K562 (cell line): ENCODE data around the gene ACOX1. TPM values are rescaled to one million over a fixed set of nuclear protein-coding genes. Genes with fewer than 3 reads are reported as not detected.

Source experiments
- ATF1 ChIP-seq, 2 experiments: fragments of 450-650 bp in 1 of 2; IDR thresholded peaks; 2 replicates each; pipeline ENCODE4 v1.6.1; 2016; ENCODE audit warnings: missing compliant biosample characterization in 1 of 2, missing genetic modification characterization in 1 of 2
- BRD4 ChIP-seq: fragments of 200-600 bp; sonication (generic); IDR thresholded peaks from 2 replicates; pipeline ENCODE4 v1.6.1; 2017; ENCODE audit warnings: inconsistent platforms
- MXI1 ChIP-seq: IDR thresholded peaks from 2 replicates; pipeline ENCODE4 v1.6.1; 2011; ENCODE audit warnings: low read depth, mild to moderate bottlenecking, improper control_type of control experiment, low read length
- RHOXF2B ChIP-seq: fragments of 250-450 bp; sonication (Bioruptor Pico); conservative IDR thresholded peaks from 2 replicates; pipeline ENCODE4 v1.5.1; 2021
- YY1 ChIP-seq, 3 experiments: IDR thresholded peaks; 2 replicates each; pipeline ENCODE4 v1.6.1; 2011; ENCODE audit warnings: low read length in 2 of 3, mild to moderate bottlenecking in 2 of 3, moderate library complexity in 2 of 3, borderline replicate concordance in 1 of 3, control low read depth in 1 of 3, low read depth in 1 of 3; ENCODE audit not compliant: insufficient read depth in 3 of 3, insufficient replicate concordance in 2 of 3, control insufficient read depth in 1 of 3, insufficient read length in 1 of 3; ENCODE audit errors: extremely low read depth in 1 of 3
- ZBTB7A ChIP-seq: IDR thresholded peaks from 2 replicates; pipeline ENCODE4 v1.6.1; 2011; ENCODE audit warnings: low read depth, mild to moderate bottlenecking, low read length, moderate library complexity, borderline replicate concordance; ENCODE audit not compliant: control insufficient read depth
- ZNF274 ChIP-seq: IDR thresholded peaks from 2 replicates; pipeline ENCODE4 v1.6.1; 2011; ENCODE audit warnings: low read depth, mild to moderate bottlenecking, low read length, moderate library complexity, borderline replicate concordance
- ZNF354B ChIP-seq: fragments of 250-450 bp; sonication (Bioruptor Pico); IDR thresholded peaks from 2 replicates; pipeline ENCODE4 v1.4.0; 2020
- ZNF384 ChIP-seq: IDR thresholded peaks from 2 replicates; pipeline ENCODE4 v1.6.1; 2012; ENCODE audit warnings: low read depth, low read length, improper control_type of control experiment
- ZNF766 ChIP-seq: fragments of 200-800 bp; sonication (Bioruptor generic); conservative IDR thresholded peaks from 2 replicates; pipeline ENCODE4 v1.6.1; 2016; ENCODE audit warnings: missing genetic modification characterization, missing compliant biosample characterization
- polyA plus RNA-seq, 8 experiments: library from polyadenylated mRNA; depleted of rRNA in 4 of 8; stranded (reverse) in 5 of 8; unstranded in 3 of 8; fragments of >200 nt; fragmentation: Nextera tagmentation in 2 of 8; fragmentation: Illumina TruSeq in 1 of 8; extraction: Ambion mirVana in 2 of 8; extraction: Trizol in 1 of 8; gene quantifications; 2 replicates each; pipeline versions ENCODE4 v1.2.1 to v1.2.3, GENCODE V29; 2011 to 2014; ENCODE audit warnings: inconsistent platforms in 1 of 8, missing spikeins in 1 of 8
- total RNA-seq, 7 experiments: library from RNA; depleted of rRNA in 6 of 7; stranded (reverse); fragments of >200 nt in 6 of 7; fragmentation: Illumina TruSeq in 2 of 7; extraction: Trizol in 2 of 7; gene quantifications; 2 replicates each; pipeline versions ENCODE4 v1.2.1 to v1.2.3, GENCODE V29; 2011 to 2021; ENCODE audit warnings: low replicate concordance in 1 of 7
- TF ChIP-seq, protein P1 (sequence below): fragments of 250-450 bp; sonication (Bioruptor Pico); IDR thresholded peaks from 2 replicates; pipeline ENCODE4 v1.5.0; 2022; ENCODE audit warnings: mild to moderate bottlenecking
- TF ChIP-seq, protein P2 (sequence below), 3 experiments: IDR thresholded peaks in 2 of 3; conservative IDR thresholded peaks in 1 of 3; 2 replicates each; pipeline ENCODE4 v1.5.1; 2011 to 2012; ENCODE audit warnings: low read length in 3 of 3, mild to moderate bottlenecking in 3 of 3, control low read depth in 2 of 3, improper control_type of control experiment in 1 of 3, inconsistent platforms in 1 of 3, low read depth in 1 of 3, mixed read lengths in 1 of 3, moderate library complexity in 1 of 3; ENCODE audit not compliant: insufficient read depth in 2 of 3
- TF ChIP-seq, protein P3 (sequence below): fragments of 250-450 bp; sonication (Bioruptor Pico); IDR thresholded peaks from 2 replicates; pipeline ENCODE4 v1.9.0; 2021; ENCODE audit warnings: mild to moderate bottlenecking
- TF ChIP-seq, protein P4 (sequence below): fragments of 250-450 bp; sonication (Bioruptor Pico); IDR thresholded peaks from 2 replicates; pipeline ENCODE4 v1.9.0; 2021; ENCODE audit warnings: mild to moderate bottlenecking, inconsistent platforms
- TF ChIP-seq, protein P5 (sequence below): fragments of 450-650 bp; IDR thresholded peaks from 2 replicates; pipeline ENCODE4 v1.6.1; 2014; ENCODE audit warnings: low read depth, mild to moderate bottlenecking, moderate library complexity, borderline replicate concordance

The ACOX1 gene
- total and polyA plus RNA-seq, 9 of the 15 experiments (the other 6 are each of a cell fraction or from before 2014, with no cell fraction given): 7.8 to 24.1 (median 14.5) TPM

DNA sequence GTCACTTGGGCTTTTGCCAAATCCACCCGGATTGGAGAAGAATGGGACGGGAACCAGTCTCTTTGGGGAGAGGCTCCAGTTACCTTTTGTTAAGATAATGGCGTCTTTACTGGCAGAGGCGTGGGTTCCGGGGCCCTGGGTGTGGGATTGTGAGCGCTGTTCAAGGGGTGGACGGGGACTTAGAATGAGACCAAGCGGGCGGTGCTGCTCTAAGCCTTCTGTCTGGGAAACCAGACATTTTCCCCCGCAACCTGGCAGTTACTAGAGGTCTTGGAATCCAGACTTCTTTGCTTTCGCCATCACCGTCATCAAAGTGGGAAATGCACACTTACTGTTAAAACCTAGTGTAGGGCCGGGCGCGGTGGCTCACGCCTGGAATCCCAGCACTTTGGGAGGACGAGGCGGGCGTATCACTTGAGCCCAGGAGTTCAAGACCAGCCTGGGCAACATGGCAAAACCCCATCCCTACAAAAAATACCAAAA lies 780 bp upstream of the ACOX1 start (continued):
- no peak for TF ChIP-seq ZNF384
- TF ChIP-seq BRD4: 0 out of 2 replicates have a peak, but pooled peaks have one; percentile 45
- TF ChIP-seq, protein P1, sequence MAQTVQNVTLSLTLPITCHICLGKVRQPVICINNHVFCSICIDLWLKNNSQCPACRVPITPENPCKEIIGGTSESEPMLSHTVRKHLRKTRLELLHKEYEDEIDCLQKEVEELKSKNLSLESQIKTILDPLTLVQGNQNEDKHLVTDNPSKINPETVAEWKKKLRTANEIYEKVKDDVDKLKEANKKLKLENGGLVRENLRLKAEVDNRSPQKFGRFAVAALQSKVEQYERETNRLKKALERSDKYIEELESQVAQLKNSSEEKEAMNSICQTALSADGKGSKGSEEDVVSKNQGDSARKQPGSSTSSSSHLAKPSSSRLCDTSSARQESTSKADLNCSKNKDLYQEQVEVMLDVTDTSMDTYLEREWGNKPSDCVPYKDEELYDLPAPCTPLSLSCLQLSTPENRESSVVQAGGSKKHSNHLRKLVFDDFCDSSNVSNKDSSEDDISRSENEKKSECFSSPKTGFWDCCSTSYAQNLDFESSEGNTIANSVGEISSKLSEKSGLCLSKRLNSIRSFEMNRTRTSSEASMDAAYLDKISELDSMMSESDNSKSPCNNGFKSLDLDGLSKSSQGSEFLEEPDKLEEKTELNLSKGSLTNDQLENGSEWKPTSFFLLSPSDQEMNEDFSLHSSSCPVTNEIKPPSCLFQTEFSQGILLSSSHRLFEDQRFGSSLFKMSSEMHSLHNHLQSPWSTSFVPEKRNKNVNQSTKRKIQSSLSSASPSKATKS (CRISPR knock-in tag): no peak
- TF ChIP-seq, protein P2, sequence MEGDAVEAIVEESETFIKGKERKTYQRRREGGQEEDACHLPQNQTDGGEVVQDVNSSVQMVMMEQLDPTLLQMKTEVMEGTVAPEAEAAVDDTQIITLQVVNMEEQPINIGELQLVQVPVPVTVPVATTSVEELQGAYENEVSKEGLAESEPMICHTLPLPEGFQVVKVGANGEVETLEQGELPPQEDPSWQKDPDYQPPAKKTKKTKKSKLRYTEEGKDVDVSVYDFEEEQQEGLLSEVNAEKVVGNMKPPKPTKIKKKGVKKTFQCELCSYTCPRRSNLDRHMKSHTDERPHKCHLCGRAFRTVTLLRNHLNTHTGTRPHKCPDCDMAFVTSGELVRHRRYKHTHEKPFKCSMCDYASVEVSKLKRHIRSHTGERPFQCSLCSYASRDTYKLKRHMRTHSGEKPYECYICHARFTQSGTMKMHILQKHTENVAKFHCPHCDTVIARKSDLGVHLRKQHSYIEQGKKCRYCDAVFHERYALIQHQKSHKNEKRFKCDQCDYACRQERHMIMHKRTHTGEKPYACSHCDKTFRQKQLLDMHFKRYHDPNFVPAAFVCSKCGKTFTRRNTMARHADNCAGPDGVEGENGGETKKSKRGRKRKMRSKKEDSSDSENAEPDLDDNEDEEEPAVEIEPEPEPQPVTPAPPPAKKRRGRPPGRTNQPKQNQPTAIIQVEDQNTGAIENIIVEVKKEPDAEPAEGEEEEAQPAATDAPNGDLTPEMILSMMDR (IDR thresholded peaks at IDR 0.05 in 2 of 3, conservative IDR thresholded peaks at IDR 0.05 in 1 of 3; ENCODE audit: insufficient read depth in 2 of 3, low read depth in 1 of 3, low read length in 3 of 3): no peak
- TF ChIP-seq ZNF354B: no peak
- TF ChIP-seq, protein P3, sequence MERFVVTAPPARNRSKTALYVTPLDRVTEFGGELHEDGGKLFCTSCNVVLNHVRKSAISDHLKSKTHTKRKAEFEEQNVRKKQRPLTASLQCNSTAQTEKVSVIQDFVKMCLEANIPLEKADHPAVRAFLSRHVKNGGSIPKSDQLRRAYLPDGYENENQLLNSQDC (CRISPR knock-in tag): 0 out of 2 replicates have a peak, but pooled peaks have one; percentile 56
- TF ChIP-seq, protein P4, sequence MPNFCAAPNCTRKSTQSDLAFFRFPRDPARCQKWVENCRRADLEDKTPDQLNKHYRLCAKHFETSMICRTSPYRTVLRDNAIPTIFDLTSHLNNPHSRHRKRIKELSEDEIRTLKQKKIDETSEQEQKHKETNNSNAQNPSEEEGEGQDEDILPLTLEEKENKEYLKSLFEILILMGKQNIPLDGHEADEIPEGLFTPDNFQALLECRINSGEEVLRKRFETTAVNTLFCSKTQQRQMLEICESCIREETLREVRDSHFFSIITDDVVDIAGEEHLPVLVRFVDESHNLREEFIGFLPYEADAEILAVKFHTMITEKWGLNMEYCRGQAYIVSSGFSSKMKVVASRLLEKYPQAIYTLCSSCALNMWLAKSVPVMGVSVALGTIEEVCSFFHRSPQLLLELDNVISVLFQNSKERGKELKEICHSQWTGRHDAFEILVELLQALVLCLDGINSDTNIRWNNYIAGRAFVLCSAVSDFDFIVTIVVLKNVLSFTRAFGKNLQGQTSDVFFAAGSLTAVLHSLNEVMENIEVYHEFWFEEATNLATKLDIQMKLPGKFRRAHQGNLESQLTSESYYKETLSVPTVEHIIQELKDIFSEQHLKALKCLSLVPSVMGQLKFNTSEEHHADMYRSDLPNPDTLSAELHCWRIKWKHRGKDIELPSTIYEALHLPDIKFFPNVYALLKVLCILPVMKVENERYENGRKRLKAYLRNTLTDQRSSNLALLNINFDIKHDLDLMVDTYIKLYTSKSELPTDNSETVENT: peak; percentile 33; the same call in 1 of the 2 replicates
- no peak for TF ChIP-seq RHOXF2B (CRISPR knock-in tag)
- no peak for TF ChIP-seq ZNF274
- TF ChIP-seq, protein P5, sequence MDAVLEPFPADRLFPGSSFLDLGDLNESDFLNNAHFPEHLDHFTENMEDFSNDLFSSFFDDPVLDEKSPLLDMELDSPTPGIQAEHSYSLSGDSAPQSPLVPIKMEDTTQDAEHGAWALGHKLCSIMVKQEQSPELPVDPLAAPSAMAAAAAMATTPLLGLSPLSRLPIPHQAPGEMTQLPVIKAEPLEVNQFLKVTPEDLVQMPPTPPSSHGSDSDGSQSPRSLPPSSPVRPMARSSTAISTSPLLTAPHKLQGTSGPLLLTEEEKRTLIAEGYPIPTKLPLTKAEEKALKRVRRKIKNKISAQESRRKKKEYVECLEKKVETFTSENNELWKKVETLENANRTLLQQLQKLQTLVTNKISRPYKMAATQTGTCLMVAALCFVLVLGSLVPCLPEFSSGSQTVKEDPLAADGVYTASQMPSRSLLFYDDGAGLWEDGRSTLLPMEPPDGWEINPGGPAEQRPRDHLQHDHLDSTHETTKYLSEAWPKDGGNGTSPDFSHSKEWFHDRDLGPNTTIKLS: no peak
- TF ChIP-seq MXI1: no peak
- TF ChIP-seq ATF1 (CRISPR knock-in tag; IDR thresholded peaks at IDR 0.05): no peak
- TF ChIP-seq ATF1 (tag; IDR thresholded peaks at IDR 0.05): peak; percentile 60
- TF ChIP-seq ZBTB7A: no peak
- TF ChIP-seq ZNF766 (CRISPR knock-in tag): peak; percentile 65; the same call in 1 of the 2 replicates
- peak in 2 of 3 experiments; percentile 3 to 67 for TF ChIP-seq YY1 (IDR thresholded peaks at IDR 0.05; ENCODE audit: borderline replicate concordance in 1 of 3, control insufficient read depth in 1 of 3, extremely low read depth in 1 of 3, insufficient read depth in 3 of 3, insufficient read length in 1 of 3, insufficient replicate concordance in 2 of 3, low read depth in 1 of 3, low read length in 2 of 3)
